Measurements from ENCODE around the gene VILL.
A peak's percentile ranks its signal among the peaks of the same experiment; 100 is the strongest.
"Not testable (repeated sequence)": the region's sequence is repeated elsewhere in the genome, so short reads cannot be mapped to it uniquely, and the experiment has no call there.

The VILL gene

GRCh38 chr3:37963635-37964034 lies 27.0 kb upstream of the VILL start:
- no peak for DNase-seq (ENCODE audit: low spot score)

GRCh38 chr3:37964146-37964545 lies 26.4 kb upstream of the VILL start:
- no peak for DNase-seq (ENCODE audit: low spot score)

GRCh38 chr3:37964716-37965115 lies 25.9 kb upstream of the VILL start:
- DNase-seq (ENCODE audit: low spot score): no peak

- peak; percentile 79 for DNase-seq (ENCODE audit: low spot score)
Observed at GRCh38 chr3:37967260-37967881, 23.2 kb upstream of the VILL start.

- no peak for DNase-seq (ENCODE audit: low spot score)
Observed at GRCh38 chr3:37968199-37968598, 22.4 kb upstream of the VILL start.

- DNase-seq (ENCODE audit: low spot score): no peak
Observed at GRCh38 chr3:37968813-37969595, 21.6 kb upstream of the VILL start.

- DNase-seq (ENCODE audit: low spot score): no peak
Observed at GRCh38 chr3:37969596-37970100, 20.9 kb upstream of the VILL start.

GRCh38 chr3:37970802-37971201 lies 19.8 kb upstream of the VILL start:
- DNase-seq (ENCODE audit: low spot score): no peak

- no peak for DNase-seq (ENCODE audit: low spot score)
Observed at GRCh38 chr3:37971467-37971866, 19.1 kb upstream of the VILL start.

- not testable (repeated sequence) for DNase-seq (ENCODE audit: low spot score)
Observed at GRCh38 chr3:37972056-37972455, 18.5 kb upstream of the VILL start.

- DNase-seq (ENCODE audit: low spot score): no peak
Observed at GRCh38 chr3:37973246-37974054, 17.1 kb upstream of the VILL start.

- peak; percentile 64 for DNase-seq (ENCODE audit: low spot score)
Observed at GRCh38 chr3:37974121-37975083, 16.2 kb upstream of the VILL start.

- DNase-seq (ENCODE audit: low spot score): no peak
Observed at GRCh38 chr3:37979541-37980461, 10.8 kb upstream of the VILL start.

GRCh38 chr3:37980462-37981347 lies 9.9 kb upstream of the VILL start:
- no peak for DNase-seq (ENCODE audit: low spot score)

- DNase-seq (ENCODE audit: low spot score): no peak
Observed at GRCh38 chr3:37981348-37981664, 9.3 kb upstream of the VILL start.

GRCh38 chr3:37982331-37982730 lies 8.3 kb upstream of the VILL start:
- DNase-seq (ENCODE audit: low spot score): no peak

- DNase-seq (ENCODE audit: low spot score): no peak
Observed at GRCh38 chr3:37984051-37984450, 6.5 kb upstream of the VILL start.

GRCh38 chr3:37984596-37984995 lies 6.0 kb upstream of the VILL start:
- no peak for DNase-seq (ENCODE audit: low spot score)

- DNase-seq (ENCODE audit: low spot score): no peak
Observed at GRCh38 chr3:37985637-37986320, 4.8 kb upstream of the VILL start.
